PC-3 (cell line): ENCODE measurements around the gene SYNE1. TPM values are rescaled to one million over a fixed set of nuclear protein-coding genes. Genes with fewer than 3 reads are reported as not detected.

Experiments used
- ATAC-seq: fragments of 200-7000 bp; cut with Tn5 transposase; 2 replicates; pipeline ENCODE4 v1.9.1; 2020; ENCODE audit warnings: mild to moderate bottlenecking, moderate library complexity
- BruUV-seq: library from RNA; stranded (reverse); fragments of 400-500 nt; replicated peaks from 2 replicates; lab custom pipeline; 2021; lab: Mats Ljungman, UMichigan
- CTCF ChIA-PET: fragments of 300-600 bp; sonication (Branson Sonifier 250); formaldehyde crosslinking; loops from one replicate; lab custom pipeline; 2022; ENCODE audit warnings: antibody characterized with exemption; lab: Charles Lee
- POLR2A ChIA-PET: fragments of 300-600 bp; sonication (Branson Sonifier 250); formaldehyde crosslinking; loops from one replicate; lab custom pipeline; 2022; ENCODE audit warnings: antibody characterized with exemption; ENCODE audit not compliant: unreplicated experiment; lab: Charles Lee
- DNase-seq: peaks from one replicate; pipeline ENCODE4 v3.0.0-alpha.2; 2015
- H2AFZ ChIP-seq: fragments of 300-600 bp; sonication (generic); 2 replicates; pipeline ENCODE4 v1.6.0; 2016; ENCODE audit warnings: antibody characterized with exemption, low read length
- H3F3A ChIP-seq: fragments of 300-600 bp; sonication (generic); one replicate; pipeline ENCODE4 v1.6.0; 2017; ENCODE audit warnings: antibody characterized with exemption, low read length, control low read depth, mild to moderate bottlenecking; ENCODE audit not compliant: unreplicated experiment
- H3K27ac ChIP-seq: fragments of 300-600 bp; sonication (generic); 2 replicates; pipeline ENCODE4 v1.5.1; 2016; ENCODE audit warnings: mild to moderate bottlenecking, low read length
- H3K27me3 ChIP-seq: fragments of 300-600 bp; sonication (generic); 2 replicates; pipeline ENCODE4 v1.6.1; 2016; ENCODE audit warnings: low read length, mixed read lengths
- H3K36me3 ChIP-seq: fragments of 300-600 bp; sonication (generic); 2 replicates; pipeline ENCODE4 v1.6.1; 2016; ENCODE audit warnings: low read depth, mixed run types, low read length, mixed read lengths
- H3K4me1 ChIP-seq: fragments of 300-600 bp; sonication (generic); 2 replicates; pipeline ENCODE4 v1.5.1; 2016; ENCODE audit warnings: low read length; ENCODE audit not compliant: insufficient read depth
- H3K4me2 ChIP-seq: fragments of 300-600 bp; sonication (generic); 2 replicates; pipeline ENCODE4 v1.6.0; 2016; ENCODE audit warnings: low read length
- H3K4me3 ChIP-seq: fragments of 300-600 bp; sonication (generic); 2 replicates; pipeline ENCODE4 v1.5.1; 2016; ENCODE audit warnings: mild to moderate bottlenecking, low read length, mixed read lengths
- H3K79me2 ChIP-seq: fragments of 300-600 bp; sonication (generic); 2 replicates; pipeline ENCODE4 v1.6.1; 2017; ENCODE audit warnings: low read length, mixed read lengths
- H3K9ac ChIP-seq: fragments of 300-600 bp; sonication (generic); 2 replicates; pipeline ENCODE4 v1.6.0; 2016; ENCODE audit warnings: mild to moderate bottlenecking, low read length
- H3K9me2 ChIP-seq: fragments of 300-600 bp; sonication (generic); replicated peaks from 2 replicates; pipeline ENCODE4 v1.6.1; 2016; ENCODE audit warnings: mixed run types, low read length, mixed read lengths
- H3K9me3 ChIP-seq: fragments of 300-600 bp; sonication (generic); 2 replicates; pipeline ENCODE4 v1.6.1; 2016; ENCODE audit warnings: low read length, mixed read lengths
- H4K20me1 ChIP-seq: fragments of 300-600 bp; sonication (generic); 2 replicates; pipeline ENCODE4 v1.6.1; 2016; ENCODE audit warnings: low read length, mixed read lengths
- EZH2 ChIP-seq: fragments of 300-600 bp; sonication (generic); IDR thresholded peaks from one replicate; pipeline ENCODE4 v1.6.1; 2017; ENCODE audit warnings: antibody characterized with exemption, mild to moderate bottlenecking, low read length; ENCODE audit not compliant: unreplicated experiment
- EZH2phosphoT487 ChIP-seq: fragments of 300-600 bp; sonication (generic); IDR thresholded peaks from 2 replicates; pipeline ENCODE4 v1.6.1; 2018; ENCODE audit warnings: mild to moderate bottlenecking, antibody characterized with exemption, low read length, borderline replicate concordance
- intact Hi-C: fragments of 100-400 bp; cut with micrococcal nuclease; formaldehyde crosslinking; loops from 2 replicates; pipeline ENCODE4 v1.9.0; 2023
- total RNA-seq: library from RNA; depleted of rRNA; stranded (reverse); fragments of >200 nt; gene quantifications from 2 replicates; pipeline ENCODE4 v1.2.3, GENCODE V29; 2014
- TF ChIP-seq, protein P1 (sequence below): fragments of 300-600 bp; sonication (generic); conservative IDR thresholded peaks from 2 replicates; pipeline ENCODE4 v1.5.1; 2017; ENCODE audit warnings: antibody characterized with exemption, low read depth, mild to moderate bottlenecking, low read length

Gene SYNE1
- total RNA-seq, 1 experiment from 2014 or later: 16.7 TPM

DNA sequence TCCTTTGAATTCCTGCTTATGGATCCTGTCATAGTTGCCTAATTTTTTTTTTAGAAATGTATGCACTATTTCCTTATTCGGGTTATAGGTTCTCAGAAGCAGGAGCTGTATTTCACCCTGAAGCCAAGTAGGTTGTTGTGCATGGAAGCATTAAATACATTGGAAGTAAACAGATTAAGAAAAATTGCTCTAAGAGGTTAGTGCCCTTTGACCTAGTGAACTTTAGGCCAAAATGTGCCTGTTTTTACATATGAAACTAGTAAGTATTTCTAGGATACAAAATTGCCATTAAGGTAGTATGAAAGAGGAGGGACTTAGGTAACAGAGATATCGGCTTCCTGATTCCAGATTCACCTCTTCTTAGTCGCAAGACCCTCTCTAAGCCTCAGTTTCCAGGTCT, 377.9 kb downstream of the SYNE1 start:
- Histone ChIP-seq H3K79me2 (no peaks in the 10 kb centered on the region), H3K4me3 (no peak overlapping the region), H2AFZ (no peak overlapping the region), H3K9me2 (no peaks in the 10 kb centered on the region), H3K27ac (no peak overlapping the region), H3K9me3 (no peaks in the 10 kb centered on the region), H3K4me1 (no peaks in the 10 kb centered on the region), H3F3A (no peaks in the 10 kb centered on the region), H3K9ac (no peak overlapping the region), H3K36me3 (peaks cover 5% of the 10 kb centered on the region; the same call in 1 of the 2 replicates), H3K4me2 (no peak overlapping the region), H3K27me3 (no peaks in the 10 kb centered on the region), H4K20me1 (no peaks in the 10 kb centered on the region)
- TF ChIP-seq EZH2: no peak
- no peak for TF ChIP-seq EZH2phosphoT487
- TF ChIP-seq, protein P1, sequence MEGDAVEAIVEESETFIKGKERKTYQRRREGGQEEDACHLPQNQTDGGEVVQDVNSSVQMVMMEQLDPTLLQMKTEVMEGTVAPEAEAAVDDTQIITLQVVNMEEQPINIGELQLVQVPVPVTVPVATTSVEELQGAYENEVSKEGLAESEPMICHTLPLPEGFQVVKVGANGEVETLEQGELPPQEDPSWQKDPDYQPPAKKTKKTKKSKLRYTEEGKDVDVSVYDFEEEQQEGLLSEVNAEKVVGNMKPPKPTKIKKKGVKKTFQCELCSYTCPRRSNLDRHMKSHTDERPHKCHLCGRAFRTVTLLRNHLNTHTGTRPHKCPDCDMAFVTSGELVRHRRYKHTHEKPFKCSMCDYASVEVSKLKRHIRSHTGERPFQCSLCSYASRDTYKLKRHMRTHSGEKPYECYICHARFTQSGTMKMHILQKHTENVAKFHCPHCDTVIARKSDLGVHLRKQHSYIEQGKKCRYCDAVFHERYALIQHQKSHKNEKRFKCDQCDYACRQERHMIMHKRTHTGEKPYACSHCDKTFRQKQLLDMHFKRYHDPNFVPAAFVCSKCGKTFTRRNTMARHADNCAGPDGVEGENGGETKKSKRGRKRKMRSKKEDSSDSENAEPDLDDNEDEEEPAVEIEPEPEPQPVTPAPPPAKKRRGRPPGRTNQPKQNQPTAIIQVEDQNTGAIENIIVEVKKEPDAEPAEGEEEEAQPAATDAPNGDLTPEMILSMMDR: no peak
- DNase-seq (no peak), ATAC-seq (no peak)
- BruUV-seq: no TSS peak
- CTCF ChIA-PET: no interaction called here
- POLR2A ChIA-PET: no interaction called here
- intact Hi-C loops: no loop called here

DNA sequence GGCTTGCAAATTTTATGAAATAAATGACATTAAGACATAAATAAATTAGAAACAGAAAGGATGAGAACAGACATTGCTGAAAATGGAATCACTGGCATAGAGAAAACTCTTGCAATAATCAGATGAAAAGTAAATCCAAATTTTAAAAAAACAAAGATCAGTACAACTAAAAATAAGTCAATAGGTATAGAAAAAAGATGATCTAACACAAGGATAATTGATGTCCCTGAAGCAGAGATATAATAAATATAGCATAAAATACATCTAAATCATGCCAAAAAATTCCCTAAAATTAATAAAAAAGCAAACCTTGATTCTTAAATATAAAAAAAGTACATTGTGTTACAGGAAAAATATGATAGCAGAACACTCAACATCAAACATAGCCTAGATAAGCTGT, 379.6 kb downstream of the SYNE1 start:
- no TSS peak for BruUV-seq
- H3K36me3 ChIP-seq: no peaks in the 10 kb centered on the region
- POLR2A ChIA-PET: no interaction called here

DNA sequence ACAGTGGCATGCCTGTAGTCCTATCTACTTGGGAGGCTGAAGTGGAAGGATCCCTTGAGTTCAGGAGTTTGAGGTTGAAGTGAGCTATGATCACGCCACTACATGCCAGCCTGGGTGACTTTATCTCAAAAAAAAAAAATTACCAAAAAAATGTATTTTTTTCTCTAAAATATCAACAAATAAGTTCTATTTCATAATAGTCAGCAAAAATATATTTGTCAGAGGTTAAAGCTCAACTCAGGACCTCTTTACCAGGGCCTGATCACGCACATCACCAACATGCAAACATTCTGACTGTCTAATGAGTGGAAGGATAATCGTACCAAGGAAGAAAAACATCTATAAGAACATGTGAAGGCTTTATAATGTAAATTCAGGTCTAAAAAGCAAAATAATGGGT, 387.0 kb downstream of the SYNE1 start:
- H2AFZ ChIP-seq: no peak overlapping the region
- no peak for TF ChIP-seq EZH2phosphoT487
- no peak for TF ChIP-seq EZH2
- TF ChIP-seq, protein P1: no peak
- H3K79me2 ChIP-seq: no peaks in the 10 kb centered on the region
- no peaks in the 10 kb centered on the region for H4K20me1 ChIP-seq
- no peak overlapping the region for H3K9ac ChIP-seq
- H3K4me1 ChIP-seq: no peaks in the 10 kb centered on the region
- H3K4me3 ChIP-seq: no peak overlapping the region
- no peak overlapping the region for H3K27ac ChIP-seq
- ChIA-PET POLR2A (interaction anchor here (0.6 kb wide), 1 partner anchor 1611 kb away, joined by 5 read pairs; no protein-coding TSS in a partner anchor), CTCF (no interaction called here)
- no peak overlapping the region for H3K4me2 ChIP-seq
- no peaks in the 10 kb centered on the region for H3K9me2 ChIP-seq
- no TSS peak for BruUV-seq
- DNase-seq (no peak), ATAC-seq (no peak)
- intact Hi-C loops: no loop called here
- no peaks in the 10 kb centered on the region for H3K27me3 ChIP-seq
- H3K36me3 ChIP-seq: no peaks in the 10 kb centered on the region
- no peaks in the 10 kb centered on the region for H3F3A ChIP-seq
- no peaks in the 10 kb centered on the region for H3K9me3 ChIP-seq

More for the DNA sequence above, 379.6 kb downstream of the SYNE1 start:
- Histone ChIP-seq H3F3A (no peaks in the 10 kb centered on the region), H3K79me2 (no peaks in the 10 kb centered on the region), H3K9me2 (no peaks in the 10 kb centered on the region), H3K9me3 (no peaks in the 10 kb centered on the region), H3K9ac (no peak overlapping the region), H3K4me1 (no peaks in the 10 kb centered on the region), H4K20me1 (no peaks in the 10 kb centered on the region), H2AFZ (no peak overlapping the region), H3K27ac (no peak overlapping the region), H3K4me3 (no peak overlapping the region), H3K27me3 (no peaks in the 10 kb centered on the region), H3K4me2 (no peak overlapping the region)
- TF ChIP-seq, protein P1: no peak
- TF ChIP-seq EZH2phosphoT487 (no peak), EZH2 (no peak)
- DNase-seq (no peak), ATAC-seq (no peak)
- CTCF ChIA-PET: no interaction called here
- intact Hi-C loops: no loop called here
